DND-41 (cell line): Measurements from ENCODE around the gene ARHGAP1.

ENCODE experiments used
- ATAC-seq: fragments of 200-7000 bp; cut with Tn5 transposase; 3 replicates; pipeline ENCODE4 v1.9.1; 2021; ENCODE audit warnings: low read depth; ENCODE audit not compliant: insufficient read depth
- DNase-seq: peaks from one replicate; pipeline ENCODE4 v3.0.0-alpha.2; 2020
- H2AFZ ChIP-seq: 2 replicates; pipeline ENCODE4 v1.6.0; 2012; ENCODE audit warnings: low read depth, low read length
- H3K27ac ChIP-seq: 2 replicates; pipeline ENCODE4 v1.5.1; 2012; ENCODE audit warnings: low read length, inconsistent platforms
- H3K27me3 ChIP-seq: fragments of 200-600 bp; sonication (generic); 2 replicates; pipeline ENCODE4 v1.6.0; 2012; ENCODE audit warnings: low read length, mild to moderate bottlenecking, inconsistent platforms; ENCODE audit not compliant: insufficient read depth, poor library complexity
- H3K36me3 ChIP-seq: 2 replicates; pipeline ENCODE4 v1.5.1; 2012; ENCODE audit warnings: low read length, inconsistent platforms; ENCODE audit not compliant: insufficient read depth
- H3K4me1 ChIP-seq: 2 replicates; pipeline ENCODE4 v1.5.1; 2012; ENCODE audit warnings: mild to moderate bottlenecking, low read length; ENCODE audit not compliant: insufficient read depth
- H3K4me2 ChIP-seq: 2 replicates; pipeline ENCODE4 v1.6.0; 2012; ENCODE audit warnings: mild to moderate bottlenecking, moderate library complexity, low read length, inconsistent platforms; ENCODE audit not compliant: insufficient read depth
- H3K4me3 ChIP-seq, 2 experiments: fragments of 200-600 bp in 1 of 2; shearing (Covaris generic) in 1 of 2; 2 replicates each; pipeline ENCODE4 v1.5.1; 2012 to 2016; ENCODE audit warnings: inconsistent platforms in 2 of 2, low read length in 2 of 2, mild to moderate bottlenecking in 2 of 2, low read depth in 1 of 2, moderate library complexity in 1 of 2
- H3K79me2 ChIP-seq: 2 replicates; pipeline ENCODE4 v1.6.0; 2012; ENCODE audit warnings: low read length, inconsistent platforms; ENCODE audit not compliant: insufficient read depth
- H3K9ac ChIP-seq: 2 replicates; pipeline ENCODE4 v1.6.0; 2012; ENCODE audit warnings: low read depth, mild to moderate bottlenecking, inconsistent platforms, low read length, moderate library complexity
- H3K9me3 ChIP-seq: 2 replicates; pipeline ENCODE4 v1.5.1; 2012; ENCODE audit warnings: low read length, moderate library complexity, mild to moderate bottlenecking, inconsistent platforms; ENCODE audit not compliant: insufficient read depth, severe bottlenecking
- H4K20me1 ChIP-seq: 2 replicates; pipeline ENCODE4 v1.6.0; 2012; ENCODE audit warnings: low read length; ENCODE audit not compliant: insufficient read depth
- EZH2 ChIP-seq: IDR thresholded peaks from 3 replicates; pipeline ENCODE4 v1.6.1; 2012; ENCODE audit warnings: borderline replicate concordance, low read depth, mild to moderate bottlenecking, moderate library complexity, low read length, inconsistent platforms; ENCODE audit not compliant: severe bottlenecking
- TF ChIP-seq, protein P1 (sequence below): IDR thresholded peaks from 2 replicates; pipeline ENCODE4 v1.5.1; 2012; ENCODE audit warnings: borderline replicate concordance, low read length, moderate library complexity, mild to moderate bottlenecking; ENCODE audit not compliant: poor library complexity, severe bottlenecking; ENCODE audit errors: extremely low read depth

ARHGAP1 gene

DNA sequence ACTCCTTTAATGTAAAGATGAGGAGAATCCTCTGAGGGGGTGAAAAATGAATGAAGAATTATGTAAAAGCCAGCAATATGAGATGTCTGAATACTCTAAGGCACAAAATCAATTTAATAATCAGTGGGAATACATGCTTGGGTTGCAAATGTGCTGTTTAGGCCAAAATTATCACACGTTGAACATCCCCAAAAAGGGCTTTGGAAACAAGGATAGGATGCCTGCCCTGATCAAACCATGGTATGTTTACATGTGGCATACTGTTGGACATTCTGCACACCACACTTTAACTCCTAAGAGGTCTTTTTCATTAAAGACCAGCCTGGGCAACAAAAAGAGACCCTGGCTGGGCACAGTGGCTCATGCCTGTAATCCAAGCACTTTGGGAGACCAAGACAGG lies 44.9 kb upstream of the ARHGAP1 start:
- TF ChIP-seq, protein P1, sequence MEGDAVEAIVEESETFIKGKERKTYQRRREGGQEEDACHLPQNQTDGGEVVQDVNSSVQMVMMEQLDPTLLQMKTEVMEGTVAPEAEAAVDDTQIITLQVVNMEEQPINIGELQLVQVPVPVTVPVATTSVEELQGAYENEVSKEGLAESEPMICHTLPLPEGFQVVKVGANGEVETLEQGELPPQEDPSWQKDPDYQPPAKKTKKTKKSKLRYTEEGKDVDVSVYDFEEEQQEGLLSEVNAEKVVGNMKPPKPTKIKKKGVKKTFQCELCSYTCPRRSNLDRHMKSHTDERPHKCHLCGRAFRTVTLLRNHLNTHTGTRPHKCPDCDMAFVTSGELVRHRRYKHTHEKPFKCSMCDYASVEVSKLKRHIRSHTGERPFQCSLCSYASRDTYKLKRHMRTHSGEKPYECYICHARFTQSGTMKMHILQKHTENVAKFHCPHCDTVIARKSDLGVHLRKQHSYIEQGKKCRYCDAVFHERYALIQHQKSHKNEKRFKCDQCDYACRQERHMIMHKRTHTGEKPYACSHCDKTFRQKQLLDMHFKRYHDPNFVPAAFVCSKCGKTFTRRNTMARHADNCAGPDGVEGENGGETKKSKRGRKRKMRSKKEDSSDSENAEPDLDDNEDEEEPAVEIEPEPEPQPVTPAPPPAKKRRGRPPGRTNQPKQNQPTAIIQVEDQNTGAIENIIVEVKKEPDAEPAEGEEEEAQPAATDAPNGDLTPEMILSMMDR: no peak
- TF ChIP-seq EZH2: no peak
- no peak overlapping the region for H3K27ac ChIP-seq
- H3K4me3 ChIP-seq: no peak overlapping the region
- H3K36me3 ChIP-seq: peaks cover 91% of the 10 kb centered on the region
- DNase-seq (no peak), ATAC-seq (no peak)
- no peaks in the 10 kb centered on the region for H3K4me1 ChIP-seq
- H2AFZ ChIP-seq: no peak overlapping the region
- no peak overlapping the region for H3K9ac ChIP-seq
- H3K79me2 ChIP-seq: no peaks in the 10 kb centered on the region
- H3K27me3 ChIP-seq: no peaks in the 10 kb centered on the region
- H4K20me1 ChIP-seq: no peaks in the 10 kb centered on the region
- no peaks in the 10 kb centered on the region for H3K9me3 ChIP-seq
- no peak overlapping the region for H3K4me2 ChIP-seq

DNA sequence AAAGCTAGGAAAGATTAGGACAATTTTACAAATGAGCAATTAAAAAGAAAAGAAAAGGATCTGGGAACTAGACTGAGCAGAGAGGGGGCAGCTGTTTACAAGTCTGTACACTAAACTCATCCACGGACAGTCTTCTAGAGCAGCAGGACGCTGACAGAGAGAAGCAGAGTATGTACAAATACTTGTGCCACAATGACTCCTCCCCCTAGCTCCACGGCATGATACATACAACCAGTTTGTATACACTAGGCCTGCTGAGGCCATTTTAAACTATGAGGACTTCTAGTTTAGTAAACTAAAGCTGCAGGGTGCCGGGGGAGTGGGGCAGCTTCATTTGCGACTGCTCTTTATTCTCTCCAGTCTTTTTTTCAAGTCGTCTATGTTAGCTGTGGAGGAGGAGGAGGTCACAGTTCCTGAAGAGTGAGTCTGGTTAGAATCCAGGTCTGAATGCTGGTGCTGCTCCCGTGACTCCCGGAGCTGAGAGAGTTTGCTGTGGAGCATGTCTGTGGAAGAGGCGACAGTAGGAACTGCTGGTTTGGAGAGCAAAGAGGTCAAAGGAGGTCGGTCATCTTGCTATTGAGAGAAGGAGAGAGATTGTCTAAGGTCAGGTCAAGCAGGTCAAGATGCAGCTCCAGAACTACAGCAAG lies 43.4 kb upstream of the ARHGAP1 start:
- H3K4me3 ChIP-seq: no peak overlapping the region
- no peaks in the 10 kb centered on the region for H3K9me3 ChIP-seq
- no peaks in the 10 kb centered on the region for H3K4me1 ChIP-seq
- no peaks in the 10 kb centered on the region for H3K27me3 ChIP-seq
- TF ChIP-seq, protein P1: no peak
- TF ChIP-seq EZH2: no peak
- peaks cover 77% of the 10 kb centered on the region for H3K36me3 ChIP-seq
- no peak overlapping the region for H3K9ac ChIP-seq
- no peaks in the 10 kb centered on the region for H4K20me1 ChIP-seq
- no peak overlapping the region for H2AFZ ChIP-seq
- H3K4me2 ChIP-seq: no peak overlapping the region
- DNase-seq: no peak
- no peak overlapping the region for H3K27ac ChIP-seq
- H3K79me2 ChIP-seq: no peaks in the 10 kb centered on the region
- no peak for ATAC-seq

- no peaks in the 10 kb centered on the region for H3K9me3 ChIP-seq
- no peak overlapping the region for H3K4me3 ChIP-seq
- no peak overlapping the region for H3K4me2 ChIP-seq
- H3K27ac ChIP-seq: no peak overlapping the region
- H3K79me2 ChIP-seq: no peaks in the 10 kb centered on the region
- H3K27me3 ChIP-seq: no peaks in the 10 kb centered on the region
- H3K9ac ChIP-seq: no peak overlapping the region
- H4K20me1 ChIP-seq: no peaks in the 10 kb centered on the region
- peaks cover 71% of the 10 kb centered on the region for H3K36me3 ChIP-seq
- no peak for TF ChIP-seq EZH2
- TF ChIP-seq, protein P1: no peak
- DNase-seq (no peak), ATAC-seq (no peak)
- no peak overlapping the region for H2AFZ ChIP-seq
- no peaks in the 10 kb centered on the region for H3K4me1 ChIP-seq
Measured at GRCh38 chr11:46743043-46743442, 42.6 kb upstream of the ARHGAP1 start.
